OCI-LY3 (cell line): ENCODE data around the gene PPP2R2D.
A peak's percentile ranks its signal among the peaks of the same experiment; 100 is the strongest.

Experiments used
- H2AFZ ChIP-seq: fragments of 200-600, 300-600 bp; shearing (Covaris generic); 2 replicates; pipeline ENCODE4 v1.6.0; 2014; ENCODE audit warnings: antibody characterized with exemption, low read depth, low read length
- H3K27ac ChIP-seq: fragments of 200-600, 300-600 bp; sonication (generic); 2 replicates; pipeline ENCODE4 v1.5.1; 2014; ENCODE audit warnings: mild to moderate bottlenecking, low read length, moderate library complexity, mixed read lengths
- H3K27me3 ChIP-seq: fragments of 200-600, 300-600 bp; sonication (generic); 2 replicates; pipeline ENCODE4 v1.6.1; 2014; ENCODE audit warnings: low read depth, low read length, mixed read lengths
- H3K36me3 ChIP-seq: fragments of 200-600, 300-600 bp; sonication (generic); replicated peaks from 2 replicates; pipeline ENCODE3; 2014; ENCODE audit warnings: low read depth, low read length, mixed read lengths
- H3K4me1 ChIP-seq: fragments of 300-600, 200-600 bp; sonication (generic); 2 replicates; pipeline ENCODE4 v1.6.1; 2014; ENCODE audit warnings: low read length, mixed read lengths
- H3K4me2 ChIP-seq: fragments of 200-600, 300-600 bp; sonication (generic); 2 replicates; pipeline ENCODE4 v1.6.1; 2014; ENCODE audit warnings: low read length, mixed read lengths
- H3K4me3 ChIP-seq: fragments of 300-600, 200-600 bp; sonication (generic); 2 replicates; pipeline ENCODE4 v1.5.1; 2014; ENCODE audit warnings: antibody characterized with exemption, mild to moderate bottlenecking, low read length, moderate library complexity
- H3K79me2 ChIP-seq: fragments of 300-600, 200-600 bp; shearing (Covaris generic); 2 replicates; pipeline ENCODE4 v1.6.1; 2014; ENCODE audit warnings: mild to moderate bottlenecking, low read length, mixed read lengths
- H3K9ac ChIP-seq: fragments of 300-600, 200-600 bp; shearing (Covaris generic); 2 replicates; pipeline ENCODE4 v1.6.0; 2014; ENCODE audit warnings: mild to moderate bottlenecking, low read length, moderate library complexity
- H3K9me3 ChIP-seq: fragments of 200-600, 300-600 bp; shearing (Covaris generic); 2 replicates; pipeline ENCODE4 v1.6.1; 2014; ENCODE audit warnings: low read length, mixed read lengths; ENCODE audit not compliant: insufficient read depth
- H4K20me1 ChIP-seq: fragments of 200-600, 300-600 bp; sonication (generic); 2 replicates; pipeline ENCODE4 v1.6.1; 2016; ENCODE audit warnings: low read length, mixed read lengths; ENCODE audit not compliant: insufficient read depth
- CTCF ChIP-seq: fragments of 200-600, 300-600 bp; sonication (generic); IDR thresholded peaks from 2 replicates; pipeline ENCODE4 v1.5.1; 2014; ENCODE audit warnings: antibody characterized with exemption, low read length, low read depth
- EZH2phosphoT487 ChIP-seq: fragments of 200-600 bp; shearing (Covaris generic); IDR thresholded peaks from 2 replicates; pipeline ENCODE4 v1.6.1; 2018; ENCODE audit warnings: antibody characterized with exemption, mixed run types, low read depth

Gene PPP2R2D

GRCh38 chr10:131980761-131981428 lies 80.1 kb downstream of the PPP2R2D start:
- Histone ChIP-seq H3K9me3 (no peaks in the 10 kb centered on the region), H3K4me2 (peak overlapping the region; percentile 57), H3K4me3 (peak overlapping the region; percentile 80), H3K27me3 (no peaks in the 10 kb centered on the region), H3K79me2 (peaks cover 46% of the 10 kb centered on the region), H3K27ac (no peak overlapping the region), H3K36me3 (no peaks in the 10 kb centered on the region), H4K20me1 (peaks cover 4% of the 10 kb centered on the region; the same call in 1 of the 2 replicates), H3K4me1 (no peaks in the 10 kb centered on the region), H3K9ac (peak overlapping the region; percentile 52; the same call in 1 of the 2 replicates), H2AFZ (no peak overlapping the region)
- no peak for TF ChIP-seq CTCF
- no peak for TF ChIP-seq EZH2phosphoT487

GRCh38 chr10:131981429-131982184 lies 80.8 kb downstream of the PPP2R2D start, which contains the start of gene BNIP3:
BNIP3 (minus strand) TSS chr10:131981923; CDS start chr10:131981806, 117 bp downstream.
- no peak for TF ChIP-seq CTCF
- no peak for TF ChIP-seq EZH2phosphoT487
- Histone ChIP-seq H3K27me3 (no peaks in the 10 kb centered on the region), H3K9me3 (no peaks in the 10 kb centered on the region), H2AFZ (no peak within 1 kb of the TSS), H3K9ac (peak within 1 kb of the TSS; percentile 52; the same call in 1 of the 2 replicates), H3K79me2 (peaks cover 40% of the 10 kb centered on the region), H3K27ac (no peak within 1 kb of the TSS), H4K20me1 (peaks cover 4% of the 10 kb centered on the region; the same call in 1 of the 2 replicates), H3K4me3 (peak within 1 kb of the TSS; percentile 80), H3K4me2 (peak within 1 kb of the TSS; percentile 57), H3K36me3 (no peaks in the 10 kb centered on the region), H3K4me1 (no peaks in the 10 kb centered on the region)

- Histone ChIP-seq H4K20me1 (peaks cover 2% of the 10 kb centered on the region; the same call in 1 of the 2 replicates), H3K9ac (no peak overlapping the region), H3K4me3 (no peak overlapping the region), H3K4me1 (no peaks in the 10 kb centered on the region), H3K36me3 (no peaks in the 10 kb centered on the region), H3K27me3 (no peaks in the 10 kb centered on the region), H3K79me2 (peaks cover 36% of the 10 kb centered on the region), H3K4me2 (no peak overlapping the region), H3K27ac (no peak overlapping the region), H2AFZ (no peak overlapping the region), H3K9me3 (no peaks in the 10 kb centered on the region)
- no peak for TF ChIP-seq EZH2phosphoT487
- no peak for TF ChIP-seq CTCF
These were observed 81.5 kb downstream of the PPP2R2D start for GRCh38 chr10:131982185-131982756.

GRCh38 chr10:131982796-131983195 lies 82.0 kb downstream of the PPP2R2D start:
- Histone ChIP-seq H3K4me3 (no peak overlapping the region), H3K79me2 (peaks cover 30% of the 10 kb centered on the region), H3K36me3 (no peaks in the 10 kb centered on the region), H3K9ac (no peak overlapping the region), H3K27me3 (no peaks in the 10 kb centered on the region), H3K4me1 (no peaks in the 10 kb centered on the region), H4K20me1 (no peaks in the 10 kb centered on the region; the same call in 1 of the 2 replicates), H3K9me3 (no peaks in the 10 kb centered on the region), H2AFZ (no peak overlapping the region), H3K27ac (no peak overlapping the region), H3K4me2 (no peak overlapping the region)
- TF ChIP-seq CTCF (no peak), EZH2phosphoT487 (no peak)
